HUES48 (cell line): ENCODE measurements around the gene CNPPD1.

Experiments
- H3K27ac ChIP-seq: one replicate; pipeline ENCODE4 v1.7.0; 2013; ENCODE audit warnings: low read depth, low read length, inconsistent platforms
- H3K27me3 ChIP-seq: 2 replicates; pipeline ENCODE4 v1.6.1; 2013; ENCODE audit warnings: mild to moderate bottlenecking, low read length; ENCODE audit not compliant: control insufficient read depth, insufficient read depth
- H3K36me3 ChIP-seq: 2 replicates; pipeline ENCODE4 v1.6.1; 2013; ENCODE audit warnings: low read length; ENCODE audit not compliant: control insufficient read depth, insufficient read depth
- H3K4me1 ChIP-seq: 2 replicates; pipeline ENCODE4 v1.6.1; 2013; ENCODE audit warnings: mild to moderate bottlenecking, low read length; ENCODE audit not compliant: control insufficient read depth, insufficient read depth
- H3K4me3 ChIP-seq: 2 replicates; pipeline ENCODE4 v1.5.1; 2013; ENCODE audit warnings: mild to moderate bottlenecking, low read depth, low read length
- H3K9ac ChIP-seq: 2 replicates; pipeline ENCODE4 v1.6.1; 2013; ENCODE audit warnings: mild to moderate bottlenecking, low read depth, low read length, moderate library complexity
- H3K9me3 ChIP-seq: 2 replicates; pipeline ENCODE4 v1.6.1; 2013; ENCODE audit warnings: low read length; ENCODE audit not compliant: control insufficient read depth, insufficient read depth

Gene CNPPD1

DNA sequence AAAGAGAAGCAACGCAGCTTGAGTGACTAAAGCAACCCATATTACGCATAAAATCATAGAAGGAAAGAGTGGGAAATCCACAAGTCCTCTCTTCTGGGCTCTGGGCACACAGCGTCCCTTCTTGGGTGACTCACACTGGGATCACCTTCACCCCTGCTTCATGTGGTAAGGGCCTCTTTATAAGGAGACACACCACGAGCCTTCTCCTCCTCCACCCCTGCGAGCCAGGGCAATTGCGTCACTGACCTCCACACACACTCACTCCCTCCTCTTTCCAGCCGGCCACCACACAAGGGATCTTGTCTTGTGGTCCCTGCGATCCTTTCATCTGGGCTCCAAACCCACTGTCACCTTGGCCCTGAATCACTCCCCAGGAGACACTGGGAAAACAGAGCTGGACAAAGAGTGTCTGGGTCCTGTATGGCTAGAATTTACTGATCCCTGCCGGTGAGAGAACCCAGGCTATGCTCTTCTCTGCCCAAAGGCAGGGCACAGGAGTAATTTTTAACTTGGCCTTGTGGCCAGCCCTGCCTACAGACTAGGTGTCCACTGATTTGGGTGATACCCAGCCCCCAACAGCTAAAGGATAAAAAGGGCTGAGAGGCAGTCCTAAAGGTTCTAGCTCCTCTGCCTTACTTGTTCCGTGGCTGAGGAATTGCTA lies 51.4 kb downstream of the CNPPD1 start:
- H3K4me1 ChIP-seq = peaks cover 4% of the 10 kb centered on the region; the same call in 1 of the 2 replicates
- no peaks in the 10 kb centered on the region for H3K36me3 ChIP-seq
- H3K9ac ChIP-seq = no peak overlapping the region
- H3K27ac ChIP-seq = no peak overlapping the region
- H3K27me3 ChIP-seq = no peaks in the 10 kb centered on the region
- H3K9me3 ChIP-seq = no peaks in the 10 kb centered on the region
- no peak overlapping the region for H3K4me3 ChIP-seq

DNA sequence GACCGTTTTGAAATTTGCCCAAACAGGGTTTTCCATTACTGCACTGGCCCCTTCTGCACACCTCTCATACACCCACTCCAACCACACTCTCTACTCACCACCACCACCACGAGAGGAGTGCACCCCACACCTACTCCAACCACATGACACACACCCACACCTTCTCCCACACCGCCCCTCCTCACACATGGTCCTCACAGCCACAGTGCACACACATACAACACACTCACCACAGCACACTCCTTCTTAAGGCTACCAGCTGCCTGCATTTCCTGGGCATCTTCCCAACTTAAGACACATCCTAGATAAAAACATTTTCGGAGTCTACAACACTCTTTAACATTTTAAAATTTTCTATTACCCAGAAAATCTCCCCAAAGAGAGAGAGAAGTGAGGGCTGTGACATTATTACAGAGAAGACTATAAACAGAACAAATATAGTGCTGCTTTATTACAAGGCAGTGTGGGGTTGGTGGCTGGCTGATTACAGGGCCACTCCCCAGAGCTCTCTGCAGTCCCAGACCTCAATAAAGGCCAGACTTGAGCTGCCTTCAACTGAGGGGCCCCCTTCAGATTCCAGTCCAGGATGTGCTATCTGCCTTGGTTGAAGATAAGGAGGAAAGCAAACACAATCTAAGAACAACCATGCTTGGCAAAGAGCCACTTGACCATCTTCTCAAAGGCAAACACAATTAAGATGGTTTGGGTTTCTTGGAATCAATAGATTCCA lies 52.2 kb downstream of the CNPPD1 start:
- Histone ChIP-seq H3K27me3 (no peaks in the 10 kb centered on the region), H3K36me3 (no peaks in the 10 kb centered on the region), H3K9ac (no peak overlapping the region), H3K4me3 (no peak overlapping the region), H3K27ac (no peak overlapping the region), H3K4me1 (peaks cover 4% of the 10 kb centered on the region; the same call in 1 of the 2 replicates), H3K9me3 (no peaks in the 10 kb centered on the region)

DNA sequence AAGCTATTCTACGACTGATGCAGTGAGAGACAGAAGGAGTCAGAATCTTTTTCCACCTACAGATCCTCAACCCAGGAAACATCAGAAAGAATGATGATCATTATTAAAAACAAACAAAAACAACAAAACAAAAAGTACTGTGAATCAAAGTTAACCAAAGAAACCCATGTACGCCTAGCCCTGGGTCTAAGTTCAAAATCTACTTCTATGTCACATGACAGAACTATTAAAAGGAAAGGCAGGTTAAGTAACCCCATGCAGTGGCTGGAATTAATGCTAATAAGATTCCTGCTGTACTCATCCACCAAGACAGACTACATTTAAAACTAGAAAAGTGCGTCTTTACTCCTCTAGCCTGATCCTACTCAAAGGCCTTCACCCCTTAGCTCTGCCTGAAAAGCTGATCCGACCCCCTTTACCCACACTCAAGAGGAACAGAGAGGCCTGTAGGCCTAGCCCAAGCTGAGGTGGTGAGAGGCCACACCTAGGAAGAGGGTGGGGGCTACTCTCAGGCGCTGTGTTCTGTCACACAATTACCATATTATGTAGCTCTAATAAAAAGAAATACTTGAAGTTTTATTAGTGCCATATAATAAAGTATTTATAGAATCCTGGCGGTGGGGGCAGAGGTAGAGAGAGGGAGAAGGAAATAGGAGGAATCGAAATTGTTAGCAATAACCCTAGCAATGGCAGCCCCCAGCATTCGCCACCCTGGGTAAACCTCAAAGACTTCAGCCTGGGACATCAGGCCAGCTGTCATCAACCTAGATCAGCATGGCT lies 53.2 kb downstream of the CNPPD1 start:
- no peaks in the 10 kb centered on the region for H3K9me3 ChIP-seq
- H3K36me3 ChIP-seq = no peaks in the 10 kb centered on the region
- H3K27ac ChIP-seq = no peak overlapping the region
- H3K4me1 ChIP-seq = peaks cover 4% of the 10 kb centered on the region; the same call in 1 of the 2 replicates
- H3K4me3 ChIP-seq = no peak overlapping the region
- no peak overlapping the region for H3K9ac ChIP-seq
- no peaks in the 10 kb centered on the region for H3K27me3 ChIP-seq

DNA sequence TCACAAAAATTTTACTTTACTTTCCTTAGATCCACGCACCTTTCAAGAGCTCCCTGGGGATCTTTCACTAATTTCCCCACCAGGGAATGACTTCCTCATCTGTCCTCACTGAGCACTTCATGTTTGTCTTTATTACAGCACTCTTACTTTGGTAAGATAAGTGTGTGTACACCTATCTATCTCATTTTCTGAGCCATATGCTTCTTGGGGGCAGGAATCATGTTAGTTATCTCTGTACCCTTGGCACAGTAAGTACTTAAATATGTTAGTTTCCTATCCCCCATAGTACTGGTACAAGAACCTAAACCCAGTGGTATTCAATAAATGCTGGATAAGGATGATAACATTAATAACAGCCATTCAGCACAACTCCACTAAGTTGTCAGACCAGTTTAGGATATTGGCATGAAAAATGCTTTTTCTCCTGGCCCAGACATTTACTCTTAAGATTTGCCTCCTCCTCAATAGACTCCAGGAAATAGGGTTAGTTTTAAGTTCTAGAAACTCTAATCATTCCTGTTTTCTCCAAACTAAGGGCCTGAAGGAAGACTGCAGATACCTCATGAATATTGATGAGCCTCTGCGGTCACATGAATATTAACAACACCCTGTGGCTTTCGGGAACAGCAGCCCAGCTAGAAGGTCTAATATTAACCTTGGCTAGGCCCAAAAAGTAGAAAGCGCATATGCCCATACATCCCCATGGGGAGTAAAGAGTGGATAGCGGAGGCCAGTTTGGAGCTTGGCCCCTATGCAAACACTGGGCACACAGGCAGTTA lies 54.3 kb downstream of the CNPPD1 start:
- Histone ChIP-seq H3K9me3 (no peaks in the 10 kb centered on the region), H3K27ac (no peak overlapping the region), H3K4me3 (no peak overlapping the region), H3K27me3 (no peaks in the 10 kb centered on the region), H3K9ac (no peak overlapping the region), H3K4me1 (peaks cover 4% of the 10 kb centered on the region; the same call in 1 of the 2 replicates), H3K36me3 (no peaks in the 10 kb centered on the region)
